Keratinocyte (primary cell): ENCODE data around the gene GBA3. TPM values are rescaled to one million over a fixed set of nuclear protein-coding genes. Genes with fewer than 3 reads are reported as not detected.

Source experiments
- DNase-seq: peaks from one replicate; pipeline ENCODE4 v3.0.0-alpha.2; 2011; ENCODE audit warnings: low read depth, missing footprints, low spot score
- FAIRE-seq: peaks from 2 replicates; lab custom pipeline; 2011; peaks lifted over from hg19 to GRCh38; lab: Jason Lieb, UNC
- H2AFZ ChIP-seq: 2 replicates; pipeline ENCODE4 v1.6.0; 2012; ENCODE audit warnings: low read length, control low read depth, inconsistent platforms; ENCODE audit not compliant: control insufficient read depth
- H3K27ac ChIP-seq: 2 replicates; pipeline ENCODE4 v1.5.1; 2011; ENCODE audit warnings: low read length; ENCODE audit not compliant: control insufficient read depth, insufficient read depth
- H3K27me3 ChIP-seq: 3 replicates; pipeline ENCODE4 v1.6.0; 2011; ENCODE audit warnings: low read length; ENCODE audit not compliant: control insufficient read depth, insufficient read depth; ENCODE audit errors: extremely low read depth
- H3K36me3 ChIP-seq, 2 experiments: 2 replicates in 1 of 2; 3 replicates in 1 of 2; pipeline ENCODE4 v1.5.1; 2011; ENCODE audit warnings: low read length in 2 of 2, mild to moderate bottlenecking in 1 of 2; ENCODE audit not compliant: control insufficient read depth in 2 of 2, insufficient read depth in 2 of 2; ENCODE audit errors: extremely low read depth in 1 of 2
- H3K4me1 ChIP-seq: 3 replicates; pipeline ENCODE4 v1.5.1; 2011; ENCODE audit warnings: low read length; ENCODE audit not compliant: control insufficient read depth, insufficient read depth; ENCODE audit errors: extremely low read depth
- H3K4me2 ChIP-seq: 3 replicates; pipeline ENCODE4 v1.6.0; 2011; ENCODE audit warnings: low read depth, low read length; ENCODE audit not compliant: control insufficient read depth, insufficient read depth; ENCODE audit errors: extremely low read depth
- H3K4me3 ChIP-seq, 3 experiments: fragments of 200-600 bp in 1 of 3; sonication (generic) in 1 of 3; 2 replicates in 2 of 3; 3 replicates in 1 of 3; pipeline ENCODE4 v1.5.1; 2011 to 2016; ENCODE audit warnings: low read length in 3 of 3, mild to moderate bottlenecking in 3 of 3, control low read depth in 2 of 3, inconsistent platforms in 1 of 3, low read depth in 1 of 3, mixed read lengths in 1 of 3, mixed run types in 1 of 3, moderate library complexity in 1 of 3; ENCODE audit not compliant: control insufficient read depth in 2 of 3, insufficient read depth in 2 of 3; ENCODE audit errors: extremely low read depth in 1 of 3
- H3K79me2 ChIP-seq: 2 replicates; pipeline ENCODE4 v1.6.0; 2012; ENCODE audit warnings: low read length; ENCODE audit not compliant: control insufficient read depth, insufficient read depth
- H3K9ac ChIP-seq: 3 replicates; pipeline ENCODE4 v1.6.0; 2011; ENCODE audit warnings: low read length; ENCODE audit not compliant: control insufficient read depth, insufficient read depth; ENCODE audit errors: extremely low read depth
- H3K9me1 ChIP-seq: 3 replicates; pipeline ENCODE4 v1.6.0; 2011; ENCODE audit warnings: low read length; ENCODE audit not compliant: control insufficient read depth, insufficient read depth; ENCODE audit errors: extremely low read depth
- H3K9me3 ChIP-seq: 2 replicates; pipeline ENCODE4 v1.5.1; 2012; ENCODE audit warnings: low read depth, low read length; ENCODE audit not compliant: control insufficient read depth
- H4K20me1 ChIP-seq: 3 replicates; pipeline ENCODE4 v1.6.0; 2011; ENCODE audit warnings: low read length; ENCODE audit not compliant: control insufficient read depth, insufficient read depth; ENCODE audit errors: extremely low read depth
- CTCF ChIP-seq, 3 experiments: IDR thresholded peaks in 1 of 3; conservative IDR thresholded peaks in 1 of 3; optimal IDR thresholded peaks in 1 of 3; 2 replicates in 2 of 3; 3 replicates in 1 of 3; pipeline versions ENCODE3 to v1.5.1; 2011; ENCODE audit warnings: low read length in 3 of 3, mild to moderate bottlenecking in 3 of 3, moderate library complexity in 2 of 3, control low read depth in 1 of 3, inconsistent platforms in 1 of 3; ENCODE audit not compliant: insufficient read depth in 2 of 3; ENCODE audit errors: extremely low read depth in 1 of 3
- EZH2 ChIP-seq: IDR thresholded peaks from one replicate; pipeline ENCODE4 v1.6.1; 2012; ENCODE audit warnings: inconsistent platforms, mild to moderate bottlenecking, low read length, moderate library complexity
- dilution Hi-C: fragments of 300-500 bp; cut with MboI; formaldehyde crosslinking; loops from one replicate; pipeline ENCODE4 v1.7.0; 2020; ENCODE audit warnings: low sequenced_read_pairs; ENCODE audit not compliant: extremely low pct_ligation_motif_present
- polyA plus RNA-seq, 5 experiments: library from polyadenylated mRNA; depleted of rRNA in 3 of 5; stranded (reverse) in 3 of 5; stranded (forward) in 1 of 5; unstranded in 1 of 5; fragments of >200 nt; gene quantifications; 1 replicate in 1 of 5; 2 replicates in 3 of 5; 3 replicates in 1 of 5; pipeline versions ENCODE4 v1.2.1 to v1.2.3, GENCODE V29; 2011 to 2012; ENCODE audit warnings: missing spikeins in 2 of 5, low read depth in 1 of 5, low replicate concordance in 1 of 5

GBA3 gene
- polyA plus RNA-seq, 1 donor (not counting 4 experiments of a cell fraction or from before 2014, with no cell fraction given): not detected

- H3K27ac ChIP-seq: no peak overlapping the region
- H2AFZ ChIP-seq: no peak overlapping the region
- TF ChIP-seq EZH2: no peak
- TF ChIP-seq CTCF (optimal IDR thresholded peaks at IDR 0.05 in 1 of 3, IDR thresholded peaks at IDR 0.05 in 1 of 3, conservative IDR thresholded peaks at IDR 0.05 in 1 of 3; ENCODE audit: extremely low read depth in 1 of 3, insufficient read depth in 2 of 3, low read length in 3 of 3): no peak
- FAIRE-seq: no peak
- H3K36me3 ChIP-seq: no peaks in the 10 kb centered on the region
- dilution Hi-C loops: no loop called here
- H4K20me1 ChIP-seq: no peaks in the 10 kb centered on the region
- H3K9ac ChIP-seq: no peak overlapping the region
- no peak overlapping the region for H3K4me2 ChIP-seq
- H3K4me1 ChIP-seq: no peaks in the 10 kb centered on the region
- H3K9me1 ChIP-seq: no peaks in the 10 kb centered on the region
- no peak overlapping the region for H3K4me3 ChIP-seq
- no peaks in the 10 kb centered on the region for H3K9me3 ChIP-seq
- DNase-seq: no peak
- H3K27me3 ChIP-seq: no peaks in the 10 kb centered on the region
- no peaks in the 10 kb centered on the region for H3K79me2 ChIP-seq
Measured at GRCh38 chr4:22721204-22721603, 28.5 kb downstream of the GBA3 start.

- H3K79me2 ChIP-seq: no peaks in the 10 kb centered on the region
- H3K4me1 ChIP-seq: no peaks in the 10 kb centered on the region
- no peak for DNase-seq
- dilution Hi-C loops: no loop called here
- TF ChIP-seq EZH2: no peak
- H2AFZ ChIP-seq: no peak overlapping the region
- FAIRE-seq: no peak
- H3K9ac ChIP-seq: no peak overlapping the region
- no peaks in the 10 kb centered on the region for H3K9me1 ChIP-seq
- H3K27ac ChIP-seq: no peak overlapping the region
- H4K20me1 ChIP-seq: no peaks in the 10 kb centered on the region
- H3K27me3 ChIP-seq: no peaks in the 10 kb centered on the region
- no peak overlapping the region for H3K4me3 ChIP-seq
- no peak overlapping the region for H3K4me2 ChIP-seq
- H3K36me3 ChIP-seq: no peaks in the 10 kb centered on the region
- no peaks in the 10 kb centered on the region for H3K9me3 ChIP-seq
Measured at GRCh38 chr4:22730021-22730420, 37.3 kb downstream of the GBA3 start.

GRCh38 chr4:22733816-22734215 is 41.1 kb downstream of the GBA3 start:
- H2AFZ ChIP-seq: no peak overlapping the region
- H3K9me1 ChIP-seq: no peaks in the 10 kb centered on the region
- TF ChIP-seq CTCF (optimal IDR thresholded peaks at IDR 0.05 in 1 of 3, IDR thresholded peaks at IDR 0.05 in 1 of 3, conservative IDR thresholded peaks at IDR 0.05 in 1 of 3; ENCODE audit: extremely low read depth in 1 of 3, insufficient read depth in 2 of 3, low read length in 3 of 3) (no peak), EZH2 (no peak)
- DNase-seq (no peak), FAIRE-seq (no peak)
- no peaks in the 10 kb centered on the region for H3K36me3 ChIP-seq
- H3K27ac ChIP-seq: no peak overlapping the region
- H3K27me3 ChIP-seq: no peaks in the 10 kb centered on the region
- no peaks in the 10 kb centered on the region for H3K9me3 ChIP-seq
- H3K4me1 ChIP-seq: no peaks in the 10 kb centered on the region
- no peak overlapping the region for H3K4me2 ChIP-seq
- H4K20me1 ChIP-seq: no peaks in the 10 kb centered on the region
- no peak overlapping the region for H3K4me3 ChIP-seq
- dilution Hi-C loops: no loop called here
- H3K9ac ChIP-seq: no peak overlapping the region
- H3K79me2 ChIP-seq: no peaks in the 10 kb centered on the region
